Small intestine (tissue), 7 donors: ENCODE results near the gene COPG1. TPM values are rescaled to one million over a fixed set of nuclear protein-coding genes. Genes with fewer than 3 reads are reported as not detected.

Source experiments
- DNase-seq, 2 donors: peaks; one replicate each; pipeline versions ENCODE4 v3.0.0 to v3.0.0-alpha.2; 2013
- FAIRE-seq: peaks from 2 replicates; lab custom pipeline; 2012; peaks lifted over from hg19 to GRCh38; lab: Jason Lieb, UNC
- H3K27ac ChIP-seq, 3 donors: one replicate each; pipeline ENCODE4 v1.5.1; 2013; ENCODE audit warnings: low read length in 2 of 3, mild to moderate bottlenecking in 2 of 3, control low read depth in 1 of 3, inconsistent platforms in 1 of 3, low read depth in 1 of 3, moderate library complexity in 1 of 3
- H3K27me3 ChIP-seq, 3 donors: one replicate each; pipeline ENCODE4 v1.6.1; 2013; ENCODE audit warnings: low read length in 3 of 3, inconsistent platforms in 1 of 3; ENCODE audit not compliant: control insufficient read depth in 3 of 3, insufficient read depth in 3 of 3
- H3K36me3 ChIP-seq, 3 donors: one replicate each; pipeline ENCODE4 v1.6.1; 2013; ENCODE audit warnings: low read length in 3 of 3, inconsistent platforms in 1 of 3, low read depth in 1 of 3, mild to moderate bottlenecking in 1 of 3, moderate library complexity in 1 of 3; ENCODE audit not compliant: control insufficient read depth in 3 of 3, insufficient read depth in 2 of 3
- H3K4me1 ChIP-seq, 3 donors: one replicate each; pipeline ENCODE4 v1.6.1; 2013; ENCODE audit warnings: low read length in 2 of 3, inconsistent platforms in 1 of 3, low read depth in 1 of 3, mild to moderate bottlenecking in 1 of 3, moderate library complexity in 1 of 3; ENCODE audit not compliant: control insufficient read depth in 3 of 3, insufficient read depth in 2 of 3
- H3K4me3 ChIP-seq, 3 donors: one replicate each; pipeline ENCODE4 v1.5.1; 2013; ENCODE audit warnings: low read length in 3 of 3, control low read depth in 1 of 3, inconsistent platforms in 1 of 3, low read depth in 1 of 3, mild to moderate bottlenecking in 1 of 3, moderate library complexity in 1 of 3
- H3K9me3 ChIP-seq, 2 donors: one replicate each; pipeline ENCODE4 v1.6.1; 2013; ENCODE audit warnings: low read depth in 1 of 2, low read length in 1 of 2; ENCODE audit not compliant: control insufficient read depth in 2 of 2, insufficient read depth in 1 of 2
- WGBS, 3 donors: extraction: QIAGEN DNeasy Blood & Tissue Kit; methylation state at CpG; one replicate each; pipeline ENCODE4 v1.1.7; 2013; 5-methylcytosine and 5-hydroxymethylcytosine counted together
- polyA plus RNA-seq, 4 donors: library from polyadenylated mRNA; stranded (reverse) in 3 of 4; unstranded in 1 of 4; fragments of 200-250 nt in 3 of 4; fragments of 120-200 nt in 1 of 4; gene quantifications; one replicate each; pipeline versions ENCODE4 v1.2.1 to v1.2.3, GENCODE V29; 2013
- donor health status: healthy with polysubstance abuse.
- donor health status: control.
- donor health status: control.
- donor health status: Bipolar disorder and iron deficiency.
- donor health status: healthy.

Gene COPG1
- polyA plus RNA-seq, 4 donors, result 112 to 145 (median 135) TPM

DNA sequence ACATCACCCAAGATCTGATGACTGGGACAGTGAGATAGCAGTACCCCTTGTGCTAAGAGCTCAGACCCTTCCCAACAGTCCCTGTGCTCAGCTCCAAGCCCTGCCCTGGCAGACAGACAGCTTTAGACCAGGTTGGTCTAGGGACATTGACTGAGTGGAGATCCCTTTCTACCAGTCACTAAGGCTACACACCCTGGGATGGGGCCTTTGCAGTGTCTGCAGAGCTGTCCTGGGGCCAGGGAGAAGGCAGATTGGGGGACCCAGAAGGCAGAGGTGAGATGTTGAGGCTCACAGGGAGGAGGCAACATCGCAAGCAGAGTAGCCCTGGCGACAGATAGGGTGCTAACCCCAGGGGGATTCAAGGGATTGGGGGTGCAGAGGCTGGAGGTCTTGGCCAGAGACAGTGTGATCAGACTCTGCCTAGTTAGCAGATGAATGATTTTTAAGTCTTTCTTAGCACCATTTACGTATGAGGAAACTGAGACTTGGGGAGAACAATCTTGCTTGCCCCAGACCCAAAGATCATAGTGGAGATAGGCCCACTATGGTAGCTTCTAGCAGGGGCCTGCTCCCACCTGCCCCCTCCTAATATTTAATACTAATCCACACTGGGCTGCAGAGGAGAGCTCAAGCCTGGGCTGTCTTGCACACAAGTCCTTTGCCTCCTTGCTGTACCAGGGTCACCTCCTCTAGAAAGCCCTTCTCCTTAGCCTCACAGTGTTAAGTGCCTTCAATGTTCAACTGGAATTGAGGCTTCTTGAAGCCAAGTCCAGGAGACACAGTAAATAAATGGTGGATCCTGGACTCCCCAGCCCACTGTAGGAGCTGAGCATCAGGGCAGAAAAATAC, 61.9 kb downstream of the COPG1 start:
- no peak for DNase-seq
- H3K9me3 ChIP-seq, result no peaks in the 10 kb centered on the region
- peak overlapping the region in 2 of 3 donors; percentile 37 to 62 for H3K27ac ChIP-seq
- peaks cover 0 to 12% (median 4%) of the 10 kb centered on the region in 3 donors for H3K36me3 ChIP-seq
- no peak for FAIRE-seq
- peaks cover 0 to 31% (median 0%) of the 10 kb centered on the region in 3 donors for H3K4me1 ChIP-seq
- H3K27me3 ChIP-seq, result no peaks in the 10 kb centered on the region
- WGBS, 3 donors, result 94 to 100% (median 95%) methylated on average over 3 of the region's 3 CpGs
- H3K4me3 ChIP-seq, result no peak overlapping the region

DNA sequence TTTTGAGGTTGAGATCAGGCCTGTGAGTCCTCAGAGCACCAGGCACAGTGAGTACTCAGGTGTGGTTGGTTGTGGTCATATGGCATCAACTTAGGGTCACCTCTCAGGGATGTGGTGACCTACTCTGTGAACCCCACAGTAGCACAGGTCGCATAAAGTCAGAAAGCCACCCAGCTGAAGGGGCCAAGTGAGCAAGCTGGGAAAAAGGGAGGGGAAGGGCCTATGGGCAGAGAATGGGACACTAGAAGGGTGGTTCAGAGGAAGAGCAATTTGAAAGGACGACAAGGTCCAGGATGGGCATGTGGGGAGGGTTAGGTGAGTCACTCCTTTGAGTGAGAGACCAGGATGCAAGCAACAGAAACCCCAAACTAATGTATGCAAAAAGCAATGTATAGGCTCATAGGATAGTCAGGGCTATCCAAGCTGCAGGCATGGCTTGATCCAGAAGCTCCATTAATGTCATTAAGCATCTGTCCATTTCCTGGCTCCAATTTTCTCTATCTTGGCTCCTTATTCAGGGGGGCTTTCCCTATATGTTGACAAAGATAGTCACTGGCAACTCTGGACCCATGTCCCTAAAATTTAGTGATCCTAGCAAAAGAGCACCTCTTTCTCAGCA, 62.7 kb downstream of the COPG1 start:
- Histone ChIP-seq H3K4me3 (no peak overlapping the region), H3K4me1 (peaks cover 0 to 35% (median 4%) of the 10 kb centered on the region in 3 donors), H3K27ac (peak overlapping the region in 1 of 3 donors; percentile 90), H3K9me3 (no peaks in the 10 kb centered on the region), H3K36me3 (peaks cover 0 to 7% (median 0%) of the 10 kb centered on the region in 3 donors), H3K27me3 (no peaks in the 10 kb centered on the region)
- 77 to 85% (median 82%) methylated on average over 2 of the region's 2 CpGs for WGBS, 3 donors
- no peak for FAIRE-seq
- peak in 1 of 2 donors; percentile 67 for DNase-seq

DNA sequence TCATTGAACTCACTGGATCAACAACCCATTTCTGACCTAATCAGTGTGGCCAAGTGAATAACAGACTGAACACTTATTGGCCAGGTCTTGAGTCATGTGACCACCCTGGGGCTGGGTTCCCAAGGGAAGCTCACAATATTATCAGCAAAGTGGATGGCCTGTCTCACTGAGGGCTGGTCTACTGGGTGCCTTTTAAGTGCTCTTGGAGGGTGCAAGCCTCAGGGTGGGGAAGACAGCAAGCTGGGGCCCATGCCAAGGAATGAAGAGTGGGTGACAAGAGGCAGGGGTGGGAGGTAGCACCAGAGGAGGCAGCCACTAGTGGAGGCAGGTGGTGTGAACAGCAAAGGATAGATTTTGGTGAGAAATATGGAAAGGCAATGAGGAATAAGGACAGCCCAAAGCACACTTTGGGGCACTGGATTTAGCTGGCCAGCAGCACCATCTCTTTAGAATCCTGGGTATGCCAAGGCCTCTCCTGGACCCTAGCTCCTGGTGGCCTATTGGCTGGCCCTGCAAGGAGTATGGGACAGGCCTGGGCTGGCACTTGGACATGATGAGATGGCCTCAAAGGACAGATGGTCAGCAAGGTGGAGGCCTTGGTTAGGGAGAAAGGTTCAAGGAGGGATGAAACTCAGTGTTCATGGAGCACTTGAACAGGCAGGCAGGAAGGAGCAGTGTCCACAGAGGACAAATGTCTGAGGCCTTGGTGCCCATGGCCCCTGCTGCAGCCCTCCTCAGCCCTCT, 63.4 kb downstream of the COPG1 start:
- peak; percentile 9 to 26 for DNase-seq

GRCh38 chr3:129313415-129313664, 63.9 kb downstream of the COPG1 start:
- no peaks in the 10 kb centered on the region for H3K27me3 ChIP-seq
- DNase-seq, result peak in 1 of 2 donors; percentile 40
- peaks cover 0 to 36% (median 4%) of the 10 kb centered on the region in 3 donors for H3K4me1 ChIP-seq
- no peak for FAIRE-seq
- H3K36me3 ChIP-seq, result peaks cover 0 to 8% (median 0%) of the 10 kb centered on the region in 3 donors
- peak overlapping the region in 1 of 3 donors; percentile 90 for H3K27ac ChIP-seq
- no peak overlapping the region for H3K4me3 ChIP-seq
- no peaks in the 10 kb centered on the region for H3K9me3 ChIP-seq

More for the DNA sequence above, 63.4 kb downstream of the COPG1 start:
- no peak overlapping the region for H3K4me3 ChIP-seq
- H3K9me3 ChIP-seq, result no peaks in the 10 kb centered on the region
- peaks cover 0 to 36% (median 4%) of the 10 kb centered on the region in 3 donors for H3K4me1 ChIP-seq
- no peaks in the 10 kb centered on the region for H3K27me3 ChIP-seq
- FAIRE-seq, result no peak
- H3K27ac ChIP-seq, result peak overlapping the region in 1 of 3 donors; percentile 90
- peaks cover 0 to 8% (median 0%) of the 10 kb centered on the region in 3 donors for H3K36me3 ChIP-seq

DNA sequence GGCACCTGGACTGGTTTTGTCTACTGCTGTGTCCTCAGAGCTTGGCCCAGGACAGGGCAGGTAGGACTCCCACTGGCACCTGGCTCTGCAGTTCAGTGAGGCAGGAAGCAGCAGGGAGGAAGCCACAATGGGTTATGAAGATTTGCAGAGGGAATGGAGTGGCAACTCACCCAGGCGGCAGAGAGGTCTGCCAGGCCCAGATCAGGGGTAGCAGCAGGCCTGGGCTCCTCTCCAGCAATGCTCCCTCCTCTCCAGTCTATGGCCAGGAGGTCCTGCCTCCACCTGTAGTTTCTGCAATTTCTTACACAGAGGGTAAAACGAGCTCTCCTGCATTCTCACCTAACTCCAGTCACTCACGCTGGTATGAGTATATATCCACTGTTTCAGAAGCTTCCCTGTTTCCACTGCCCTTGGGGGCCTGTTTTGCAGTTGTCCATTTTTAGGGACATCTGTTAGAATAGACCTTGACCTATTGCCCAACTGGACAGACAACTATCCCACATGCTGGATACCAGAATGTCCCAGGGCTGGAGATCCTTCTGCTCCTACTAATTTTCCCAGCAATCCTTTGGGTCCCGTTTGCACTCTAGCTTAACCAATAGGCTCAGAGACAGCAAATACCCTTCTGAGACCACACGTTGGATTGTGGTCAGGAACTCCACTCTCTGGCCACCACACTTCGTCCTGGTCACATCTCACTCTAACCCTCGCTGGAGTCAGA, 64.4 kb downstream of the COPG1 start:
- peaks cover 0 to 8% (median 0%) of the 10 kb centered on the region in 3 donors for H3K36me3 ChIP-seq
- DNase-seq, result peak; percentile 11 to 45
- H3K4me3 ChIP-seq, result peak overlapping the region in 2 of 3 donors; percentile 80 to 98
- no peaks in the 10 kb centered on the region for H3K9me3 ChIP-seq
- H3K27me3 ChIP-seq, result no peaks in the 10 kb centered on the region
- peaks cover 0 to 36% (median 4%) of the 10 kb centered on the region in 3 donors for H3K4me1 ChIP-seq
- H3K27ac ChIP-seq, result peak overlapping the region in 2 of 3 donors; percentile 63 to 90
- FAIRE-seq, result no peak
- WGBS, 3 donors, result 46 to 48% (median 47%) methylated on average over 7 of the region's 7 CpGs

GRCh38 chr3:129314386-129315222, 65.2 kb downstream of the COPG1 start:
- H3K27ac ChIP-seq, result peak overlapping the region; percentile 12 to 90 (median 76)
- peaks cover 0 to 35% (median 4%) of the 10 kb centered on the region in 3 donors for H3K4me1 ChIP-seq
- H3K36me3 ChIP-seq, result peaks cover 0 to 9% (median 0%) of the 10 kb centered on the region in 3 donors
- no peaks in the 10 kb centered on the region for H3K9me3 ChIP-seq
- 2 to 4% (median 3%) methylated on average over 53 of the region's 53 CpGs for WGBS, 3 donors
- H3K4me3 ChIP-seq, result peak overlapping the region; percentile 80 to 98 (median 84)
- H3K27me3 ChIP-seq, result no peaks in the 10 kb centered on the region
- FAIRE-seq (no peak), DNase-seq (peak; percentile 48 to 84)

- 0 to 1% (median 1%) methylated on average over 58 to 80 of the region's 80 CpGs for WGBS, 3 donors
- Histone ChIP-seq H3K4me3 (peak overlapping the region; percentile 80 to 98 (median 84)), H3K4me1 (peaks cover 0 to 29% (median 4%) of the 10 kb centered on the region in 3 donors), H3K27ac (peak overlapping the region; percentile 12 to 90 (median 76)), H3K27me3 (no peaks in the 10 kb centered on the region), H3K9me3 (no peaks in the 10 kb centered on the region), H3K36me3 (peaks cover 0 to 15% (median 0%) of the 10 kb centered on the region in 3 donors)
- DNase-seq, result peak; percentile 29 to 68
- no peak for FAIRE-seq
Observed at GRCh38 chr3:129315223-129315997, 66.0 kb downstream of the COPG1 start.
